HG03575 (cell line): ENCODE measurements around the gene PDC.

Experiments
- ATAC-seq: cut with Tn5 transposase; IDR thresholded peaks from one replicate; pipeline ENCODE4 v1.9.1; 2021; ENCODE audit not compliant: unreplicated experiment, insufficient number of reproducible peaks, low FRiP score; ENCODE audit errors: extremely low read depth

Gene PDC

GRCh38 chr1:186461014-186461413, at the start of gene PDC:
PDC (minus strand) TSS chr1:186461114; CDS start chr1:186449459, 11,655 bp downstream.
- no peak for ATAC-seq

- no peak for ATAC-seq
Observed at GRCh38 chr1:186503190-186503589, 42.3 kb upstream of the PDC start.

GRCh38 chr1:186502087-186502486, 41.2 kb upstream of the PDC start:
- no peak for ATAC-seq

GRCh38 chr1:186500804-186501203, 39.9 kb upstream of the PDC start:
- no peak for ATAC-seq

GRCh38 chr1:186499571-186499970, 38.7 kb upstream of the PDC start:
- ATAC-seq = no peak

GRCh38 chr1:186498695-186499389, 37.9 kb upstream of the PDC start:
- no peak for ATAC-seq

- ATAC-seq = no peak
Observed at GRCh38 chr1:186498071-186498470, 37.2 kb upstream of the PDC start.

- no peak for ATAC-seq
Observed at GRCh38 chr1:186497651-186498050, 36.7 kb upstream of the PDC start.

- ATAC-seq = no peak
Observed at GRCh38 chr1:186496171-186496851, 35.4 kb upstream of the PDC start.

GRCh38 chr1:186494832-186495271, 33.9 kb upstream of the PDC start:
- ATAC-seq = no peak

- no peak for ATAC-seq
Observed at GRCh38 chr1:186492531-186493291, 31.8 kb upstream of the PDC start.

- no peak for ATAC-seq
Observed at GRCh38 chr1:186491336-186491735, 30.4 kb upstream of the PDC start.

- no peak for ATAC-seq
Observed at GRCh38 chr1:186487163-186487562, 26.2 kb upstream of the PDC start.

- no peak for ATAC-seq
Observed at GRCh38 chr1:186486061-186486460, 25.1 kb upstream of the PDC start.

- ATAC-seq = no peak
Observed at GRCh38 chr1:186483561-186483960, 22.6 kb upstream of the PDC start.

- ATAC-seq = peak; percentile 59
Observed at GRCh38 chr1:186482661-186483255, 21.8 kb upstream of the PDC start.

- ATAC-seq = no peak
Observed at GRCh38 chr1:186481303-186481888, 20.5 kb upstream of the PDC start.

- no peak for ATAC-seq
Observed at GRCh38 chr1:186479162-186479561, 18.2 kb upstream of the PDC start.
